IMR-90 (cell line): Measurements from ENCODE around the gene CYB5B. TPM values are rescaled to one million over a fixed set of nuclear protein-coding genes. Genes with fewer than 3 reads are reported as not detected.

Source experiments
- ATAC-seq: fragments of 200-7000 bp; cut with Tn5 transposase; 2 replicates; pipeline ENCODE4 v1.9.1; 2020; ENCODE audit warnings: low read depth, mild to moderate bottlenecking, moderate library complexity
- BruUV-seq: library from RNA; stranded (reverse); fragments of 400-500 nt; replicated peaks from 2 replicates; lab custom pipeline; 2021; lab: Mats Ljungman, UMichigan
- CTCF ChIA-PET: fragments of 300-600 bp; formaldehyde crosslinking; extraction: SDS; loops from one replicate; lab custom pipeline; 2021; ENCODE audit warnings: antibody characterized with exemption; lab: Yijun Ruan, JAX
- POLR2A ChIA-PET: fragments of 300-600 bp; sonication (Branson Sonifier 250); formaldehyde crosslinking; loops from one replicate; lab custom pipeline; 2022; ENCODE audit warnings: antibody characterized with exemption; ENCODE audit not compliant: unreplicated experiment; lab: Charles Lee
- DNase-seq: peaks from one replicate; pipeline ENCODE4 v3.0.0; 2013
- H2AFZ ChIP-seq: replicated peaks from 2 replicates; pipeline ENCODE3; 2013; ENCODE audit warnings: low read length, mild to moderate bottlenecking; ENCODE audit not compliant: poor library complexity
- H2AK5ac ChIP-seq: 2 replicates; pipeline ENCODE4 v1.6.1; 2013; ENCODE audit warnings: low read depth, low read length, inconsistent platforms
- H2AK9ac ChIP-seq: replicated peaks from 2 replicates; pipeline ENCODE3; 2013; ENCODE audit warnings: mild to moderate bottlenecking, low read depth, low read length, moderate library complexity; ENCODE audit not compliant: poor library complexity
- H2BK120ac ChIP-seq: 2 replicates; pipeline ENCODE4 v1.6.1; 2013; ENCODE audit warnings: low read depth, low read length, inconsistent platforms
- H2BK15ac ChIP-seq: 3 replicates; pipeline ENCODE4 v1.6.1; 2013; ENCODE audit warnings: low read depth, low read length, inconsistent platforms
- H2BK20ac ChIP-seq: 2 replicates; pipeline ENCODE4 v1.6.1; 2013; ENCODE audit warnings: low read depth, mild to moderate bottlenecking, inconsistent platforms, low read length, moderate library complexity
- H2BK5ac ChIP-seq: 2 replicates; pipeline ENCODE4 v1.6.1; 2013; ENCODE audit warnings: mild to moderate bottlenecking, low read depth, low read length, inconsistent platforms; ENCODE audit not compliant: poor library complexity, severe bottlenecking
- H3K14ac ChIP-seq: replicated peaks from 2 replicates; pipeline ENCODE4 v1.6.1; 2013; ENCODE audit warnings: low read depth, low read length, inconsistent platforms
- H3K18ac ChIP-seq: 2 replicates; pipeline ENCODE4 v1.6.1; 2013; ENCODE audit warnings: low read depth, low read length, control low read depth
- H3K23ac ChIP-seq: 2 replicates; pipeline ENCODE4 v1.6.1; 2013; ENCODE audit warnings: low read depth, low read length, inconsistent platforms
- H3K27ac ChIP-seq: 2 replicates; pipeline ENCODE4 v1.5.1; 2013; ENCODE audit warnings: mild to moderate bottlenecking, control low read depth, low read length; ENCODE audit not compliant: insufficient read depth
- H3K27me3 ChIP-seq: 2 replicates; pipeline ENCODE4 v1.6.1; 2013; ENCODE audit warnings: low read length; ENCODE audit not compliant: control insufficient read depth, insufficient read depth
- H3K36me3 ChIP-seq: 2 replicates; pipeline ENCODE4 v1.6.1; 2013; ENCODE audit warnings: low read length, mixed read lengths; ENCODE audit not compliant: control insufficient read depth, insufficient read depth
- H3K4ac ChIP-seq: 2 replicates; pipeline ENCODE4 v1.6.1; 2013; ENCODE audit warnings: low read depth, low read length, inconsistent platforms
- H3K4me1 ChIP-seq: 2 replicates; pipeline ENCODE4 v1.6.1; 2013; ENCODE audit warnings: low read length, mixed read lengths; ENCODE audit not compliant: control insufficient read depth, insufficient read depth
- H3K4me2 ChIP-seq: 2 replicates; pipeline ENCODE4 v1.6.1; 2013; ENCODE audit warnings: low read depth, mild to moderate bottlenecking, control low read depth, low read length, moderate library complexity
- H3K4me3 ChIP-seq: 2 replicates; pipeline ENCODE4 v1.5.1; 2013; ENCODE audit warnings: low read depth, mild to moderate bottlenecking, control low read depth, low read length, moderate library complexity; ENCODE audit not compliant: insufficient read depth
- H3K56ac ChIP-seq: 2 replicates; pipeline ENCODE4 v1.6.1; 2013; ENCODE audit warnings: low read length, inconsistent platforms; ENCODE audit not compliant: insufficient read depth; ENCODE audit errors: extremely low read depth
- H3K79me1 ChIP-seq, 2 experiments: 2 replicates each; pipeline ENCODE4 v1.6.1; 2013; ENCODE audit warnings: low read length in 2 of 2, inconsistent platforms in 1 of 2, low read depth in 1 of 2
- H3K9ac ChIP-seq: 2 replicates; pipeline ENCODE4 v1.6.1; 2013; ENCODE audit warnings: low read depth, low read length, control low read depth
- H3K9me1 ChIP-seq: 2 replicates; pipeline ENCODE4 v1.6.1; 2013; ENCODE audit warnings: low read length, inconsistent platforms; ENCODE audit not compliant: insufficient read depth
- H3K9me3 ChIP-seq: 2 replicates; pipeline ENCODE4 v1.6.1; 2013; ENCODE audit warnings: low read length; ENCODE audit not compliant: control insufficient read depth, insufficient read depth
- H4K20me1 ChIP-seq: 2 replicates; pipeline ENCODE4 v1.6.1; 2013; ENCODE audit warnings: low read length, inconsistent platforms; ENCODE audit not compliant: insufficient read depth
- H4K5ac ChIP-seq: 2 replicates; pipeline ENCODE4 v1.6.1; 2013; ENCODE audit warnings: mild to moderate bottlenecking, low read depth, low read length, control low read depth
- H4K8ac ChIP-seq, 2 experiments: 2 replicates each; pipeline ENCODE4 v1.6.1; 2013; ENCODE audit warnings: low read depth in 2 of 2, low read length in 2 of 2, control low read depth in 1 of 2, inconsistent platforms in 1 of 2
- H4K91ac ChIP-seq: 2 replicates; pipeline ENCODE4 v1.6.1; 2013; ENCODE audit warnings: low read depth, low read length, inconsistent platforms; ENCODE audit not compliant: insufficient read depth
- CHD1 ChIP-seq: IDR thresholded peaks from 2 replicates; pipeline ENCODE4 v1.6.1; 2012; ENCODE audit warnings: low read depth, low read length, improper control_type of control experiment
- FOS ChIP-seq: fragments of 150-350 bp; IDR thresholded peaks from 2 replicates; pipeline ENCODE4 v1.6.1; 2016; ENCODE audit warnings: low read depth, low read length
- MAFK ChIP-seq: IDR thresholded peaks from 2 replicates; pipeline ENCODE4 v1.6.1; 2012; ENCODE audit warnings: low read depth, low read length, improper control_type of control experiment
- MXI1 ChIP-seq: IDR thresholded peaks from 2 replicates; pipeline ENCODE4 v1.6.1; 2012; ENCODE audit warnings: low read depth, mild to moderate bottlenecking, low read length, moderate library complexity, borderline replicate concordance
- NFE2L2 ChIP-seq: fragments of 150-350 bp; IDR thresholded peaks from 2 replicates; pipeline ENCODE4 v1.6.1; 2016; ENCODE audit warnings: low read depth, mild to moderate bottlenecking, low read length
- POLR2A ChIP-seq: IDR thresholded peaks from 2 replicates; pipeline ENCODE4 v1.6.1; 2012; ENCODE audit warnings: mild to moderate bottlenecking, low read depth, low read length
- RAD21 ChIP-seq: IDR thresholded peaks from 2 replicates; pipeline ENCODE4 v1.6.1; 2012; ENCODE audit warnings: low read length, improper control_type of control experiment
- RFX5 ChIP-seq: IDR thresholded peaks from 2 replicates; pipeline ENCODE4 v1.8.0; 2012; ENCODE audit warnings: low read depth, mild to moderate bottlenecking, low read length, moderate library complexity
- WGBS, 2 experiments: methylation state at CpG; one replicate each; pipeline versions ENCODE4 v1.1.5 to v1.1.7; 2013; ENCODE audit warnings: missing lambda C conversion rate in 2 of 2; ENCODE audit not compliant: insufficient read length in 1 of 2; ENCODE audit errors: extremely low coverage in 2 of 2; 5-methylcytosine and 5-hydroxymethylcytosine counted together
- dilution Hi-C: fragments of 300-500 bp; cut with HindIII; formaldehyde crosslinking; loops from one replicate; pipeline ENCODE4 v1.14.3; 2018; ENCODE audit warnings: low sequenced_read_pairs; ENCODE audit not compliant: unreplicated experiment
- in situ Hi-C: fragments of 300-500 bp; cut with MboI; formaldehyde crosslinking; loops from 3 replicates; pipeline ENCODE4 v1.14.3; 2019; ENCODE audit warnings: low sequenced_read_pairs, inconsistent platforms, mixed read lengths
- intact Hi-C: fragments of 100-400 bp; cut with micrococcal nuclease; formaldehyde crosslinking; loops from 2 replicates; pipeline ENCODE4 v1.10.0; 2022
- polyA plus RNA-seq, 3 experiments: library from polyadenylated mRNA; depleted of rRNA; stranded (reverse); fragments of >200 nt; gene quantifications; 2 replicates each; pipeline ENCODE4 v1.2.3, GENCODE V29; 2012; ENCODE audit warnings: low replicate concordance in 1 of 3
- total RNA-seq: library from RNA; depleted of rRNA; stranded (reverse); fragments of >200 nt; gene quantifications from 2 replicates; pipeline ENCODE4 v1.2.3, GENCODE V29; 2012
- TF ChIP-seq, protein P1 (sequence below): conservative IDR thresholded peaks from 2 replicates; pipeline ENCODE4 v1.5.1; 2012; ENCODE audit warnings: mild to moderate bottlenecking, low read depth, low read length, improper control_type of control experiment
- TF ChIP-seq, protein P2 (sequence below): fragments of 150-350 bp; IDR thresholded peaks from 2 replicates; pipeline ENCODE4 v1.6.1; 2016; ENCODE audit warnings: low read depth, mild to moderate bottlenecking, low read length, moderate library complexity, borderline replicate concordance
- TF ChIP-seq, protein P3 (sequence below): fragments of 150-350 bp; IDR thresholded peaks from 2 replicates; pipeline ENCODE4 v1.6.1; 2017; ENCODE audit warnings: mild to moderate bottlenecking, antibody characterized with exemption, low read length, low read depth

Gene CYB5B
- total and polyA plus RNA-seq, 2 of the 4 experiments (the other 2 are of a cell fraction), result 100 to 102 TPM

- no peak overlapping the region for H3K27ac ChIP-seq
- no peak overlapping the region for H2BK120ac ChIP-seq
- no peak overlapping the region for H3K56ac ChIP-seq
- H2BK15ac ChIP-seq, result no peak overlapping the region
- dilution Hi-C loops (no loop called here), intact Hi-C loops (no loop called here), in situ Hi-C loops (no loop called here)
- H4K8ac ChIP-seq, result no peak overlapping the region
- H3K36me3 ChIP-seq, result no peaks in the 10 kb centered on the region
- TF ChIP-seq NFE2L2, result no peak
- no peak for TF ChIP-seq FOS
- no peak for TF ChIP-seq POLR2A
- no peak for TF ChIP-seq RAD21
- no peak for TF ChIP-seq MAFK
- TF ChIP-seq, protein P1, sequence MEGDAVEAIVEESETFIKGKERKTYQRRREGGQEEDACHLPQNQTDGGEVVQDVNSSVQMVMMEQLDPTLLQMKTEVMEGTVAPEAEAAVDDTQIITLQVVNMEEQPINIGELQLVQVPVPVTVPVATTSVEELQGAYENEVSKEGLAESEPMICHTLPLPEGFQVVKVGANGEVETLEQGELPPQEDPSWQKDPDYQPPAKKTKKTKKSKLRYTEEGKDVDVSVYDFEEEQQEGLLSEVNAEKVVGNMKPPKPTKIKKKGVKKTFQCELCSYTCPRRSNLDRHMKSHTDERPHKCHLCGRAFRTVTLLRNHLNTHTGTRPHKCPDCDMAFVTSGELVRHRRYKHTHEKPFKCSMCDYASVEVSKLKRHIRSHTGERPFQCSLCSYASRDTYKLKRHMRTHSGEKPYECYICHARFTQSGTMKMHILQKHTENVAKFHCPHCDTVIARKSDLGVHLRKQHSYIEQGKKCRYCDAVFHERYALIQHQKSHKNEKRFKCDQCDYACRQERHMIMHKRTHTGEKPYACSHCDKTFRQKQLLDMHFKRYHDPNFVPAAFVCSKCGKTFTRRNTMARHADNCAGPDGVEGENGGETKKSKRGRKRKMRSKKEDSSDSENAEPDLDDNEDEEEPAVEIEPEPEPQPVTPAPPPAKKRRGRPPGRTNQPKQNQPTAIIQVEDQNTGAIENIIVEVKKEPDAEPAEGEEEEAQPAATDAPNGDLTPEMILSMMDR, result no peak
- TF ChIP-seq, protein P2, sequence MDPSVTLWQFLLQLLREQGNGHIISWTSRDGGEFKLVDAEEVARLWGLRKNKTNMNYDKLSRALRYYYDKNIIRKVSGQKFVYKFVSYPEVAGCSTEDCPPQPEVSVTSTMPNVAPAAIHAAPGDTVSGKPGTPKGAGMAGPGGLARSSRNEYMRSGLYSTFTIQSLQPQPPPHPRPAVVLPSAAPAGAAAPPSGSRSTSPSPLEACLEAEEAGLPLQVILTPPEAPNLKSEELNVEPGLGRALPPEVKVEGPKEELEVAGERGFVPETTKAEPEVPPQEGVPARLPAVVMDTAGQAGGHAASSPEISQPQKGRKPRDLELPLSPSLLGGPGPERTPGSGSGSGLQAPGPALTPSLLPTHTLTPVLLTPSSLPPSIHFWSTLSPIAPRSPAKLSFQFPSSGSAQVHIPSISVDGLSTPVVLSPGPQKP, result no peak
- TF ChIP-seq, protein P3, sequence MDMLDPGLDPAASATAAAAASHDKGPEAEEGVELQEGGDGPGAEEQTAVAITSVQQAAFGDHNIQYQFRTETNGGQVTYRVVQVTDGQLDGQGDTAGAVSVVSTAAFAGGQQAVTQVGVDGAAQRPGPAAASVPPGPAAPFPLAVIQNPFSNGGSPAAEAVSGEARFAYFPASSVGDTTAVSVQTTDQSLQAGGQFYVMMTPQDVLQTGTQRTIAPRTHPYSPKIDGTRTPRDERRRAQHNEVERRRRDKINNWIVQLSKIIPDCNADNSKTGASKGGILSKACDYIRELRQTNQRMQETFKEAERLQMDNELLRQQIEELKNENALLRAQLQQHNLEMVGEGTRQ, result no peak
- no peak for TF ChIP-seq MXI1
- no peak for TF ChIP-seq CHD1
- TF ChIP-seq RFX5, result no peak
- H4K5ac ChIP-seq, result no peak overlapping the region
- H2BK20ac ChIP-seq, result no peak overlapping the region
- DNase-seq, result no peak
- no peak overlapping the region for H3K23ac ChIP-seq
- POLR2A ChIA-PET, result no interaction called here
- no peak overlapping the region for H3K4me3 ChIP-seq
- H4K91ac ChIP-seq, result no peak overlapping the region
- CTCF ChIA-PET, result no interaction called here
- no TSS peak for BruUV-seq
- H2BK5ac ChIP-seq, result no peak overlapping the region
- ATAC-seq, result no peak
- H3K9me1 ChIP-seq, result no peaks in the 10 kb centered on the region; the same call in 1 of the 2 replicates
- H3K4me1 ChIP-seq, result no peaks in the 10 kb centered on the region
- H2AK5ac ChIP-seq, result no peak overlapping the region
- H3K27me3 ChIP-seq, result no peaks in the 10 kb centered on the region; the same call in 1 of the 2 replicates
- H4K20me1 ChIP-seq, result no peaks in the 10 kb centered on the region
- WGBS, 2 experiments, result 86% methylated on average over 6 of the region's 11 CpGs; no CpG with 5 or more reads in 1 of the 2 experiments
- no peak overlapping the region for H3K4me2 ChIP-seq
- no peak overlapping the region for H3K4ac ChIP-seq
- H3K9ac ChIP-seq, result no peak overlapping the region
- no peak overlapping the region for H2AK9ac ChIP-seq
- H3K79me1 ChIP-seq, result no peaks in the 10 kb centered on the region
- H2AFZ ChIP-seq, result no peak overlapping the region
- no peaks in the 10 kb centered on the region for H3K9me3 ChIP-seq
- H3K14ac ChIP-seq, result no peak overlapping the region
- H3K18ac ChIP-seq, result no peak overlapping the region
Observed at GRCh38 chr16:69499541-69500230, 75.3 kb downstream of the CYB5B start.
